NCI-H1694 (cell line): Measurements from ENCODE around the gene TPM1.

ENCODE experiments used
- DNase-seq: peaks from one replicate; lab custom pipeline; 2025; lab: John Stamatoyannopoulos, UW

Gene TPM1

DNA sequence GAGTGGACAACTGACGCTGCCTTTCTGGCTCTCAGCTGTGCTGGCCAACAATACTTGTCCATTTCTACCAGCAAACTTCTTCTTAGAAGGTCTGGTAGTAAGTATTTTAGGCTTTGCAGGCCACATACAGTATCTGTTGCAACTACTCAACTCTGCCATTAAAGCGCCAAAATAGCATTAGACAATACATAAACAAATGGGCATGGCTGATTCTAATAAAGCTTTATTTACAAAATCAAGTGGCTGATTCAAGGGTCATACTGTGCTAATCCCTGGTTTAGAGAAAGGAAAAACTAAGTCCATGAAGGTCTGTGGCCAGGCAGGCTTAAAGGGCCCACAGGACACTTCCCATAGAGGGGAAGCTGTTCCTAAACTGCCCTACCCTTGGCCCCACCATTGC lies 26.3 kb upstream of the TPM1 start:
- DNase-seq, result no peak

DNA sequence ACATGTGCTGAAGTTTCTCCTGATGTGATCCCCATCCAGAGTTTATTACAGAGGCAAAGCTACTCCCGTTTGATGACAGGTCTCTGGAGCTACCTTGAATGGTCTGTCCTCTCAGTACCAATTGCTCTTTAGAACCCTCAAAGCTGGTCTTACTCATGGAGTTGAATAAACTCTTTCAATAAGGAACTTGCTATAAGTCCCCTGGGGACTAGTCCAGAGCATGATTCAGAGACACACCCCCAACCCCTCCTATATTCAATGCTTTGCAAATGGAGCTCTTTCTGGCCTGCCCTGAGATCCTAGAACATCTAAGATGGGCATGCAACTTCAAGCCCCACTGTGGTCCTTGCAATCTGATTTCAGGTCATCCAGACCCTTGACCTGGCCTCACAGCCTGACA lies 23.9 kb upstream of the TPM1 start:
- no peak for DNase-seq

DNA sequence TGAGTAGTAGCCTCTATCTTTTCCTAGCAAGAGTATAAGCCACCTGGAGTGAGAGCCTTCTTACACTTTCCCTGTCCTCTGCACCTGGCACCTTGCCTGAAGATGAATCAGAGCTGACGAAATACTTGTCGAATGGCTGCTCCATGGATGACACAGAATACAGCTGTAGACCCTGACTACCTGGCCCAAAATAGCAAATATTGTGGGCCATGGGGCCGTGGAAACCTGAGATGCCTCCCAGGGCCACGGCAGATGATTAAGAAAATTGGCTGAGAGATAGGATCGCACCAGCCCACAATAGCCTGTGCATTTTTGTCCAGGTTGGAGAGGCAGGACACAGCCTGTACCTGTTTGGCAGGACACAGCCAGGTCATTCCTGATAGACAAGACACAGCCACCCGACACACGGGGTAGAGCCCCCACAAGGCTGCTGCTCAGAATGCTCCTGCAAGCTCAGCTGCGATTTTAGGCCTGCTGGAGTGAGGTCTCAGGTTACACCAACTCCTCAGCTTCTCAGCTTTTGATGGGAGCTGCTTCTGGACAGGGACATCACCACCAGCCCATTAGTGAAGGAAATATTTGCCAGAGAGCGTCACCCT lies 22.9 kb upstream of the TPM1 start:
- DNase-seq, result no peak

DNA sequence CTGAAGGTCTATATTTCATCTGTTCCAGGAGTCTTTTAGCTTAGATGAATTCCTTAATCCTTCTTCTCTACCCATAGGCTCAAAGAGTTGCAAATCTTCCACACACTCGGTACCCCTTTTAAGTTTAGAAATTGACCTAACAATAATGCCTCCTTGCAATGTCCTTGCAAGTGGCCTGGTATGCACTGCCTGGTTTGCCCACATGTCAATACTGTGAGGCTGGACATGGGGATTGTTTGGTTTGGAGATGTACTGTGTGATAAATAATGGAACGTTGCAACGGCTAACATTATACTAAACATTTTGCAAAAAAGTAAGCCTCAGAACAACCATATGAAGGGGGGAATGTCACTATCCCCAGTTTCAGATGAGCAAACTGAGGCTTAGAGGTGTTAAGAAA lies 22.4 kb upstream of the TPM1 start:
- DNase-seq, result no peak

DNA sequence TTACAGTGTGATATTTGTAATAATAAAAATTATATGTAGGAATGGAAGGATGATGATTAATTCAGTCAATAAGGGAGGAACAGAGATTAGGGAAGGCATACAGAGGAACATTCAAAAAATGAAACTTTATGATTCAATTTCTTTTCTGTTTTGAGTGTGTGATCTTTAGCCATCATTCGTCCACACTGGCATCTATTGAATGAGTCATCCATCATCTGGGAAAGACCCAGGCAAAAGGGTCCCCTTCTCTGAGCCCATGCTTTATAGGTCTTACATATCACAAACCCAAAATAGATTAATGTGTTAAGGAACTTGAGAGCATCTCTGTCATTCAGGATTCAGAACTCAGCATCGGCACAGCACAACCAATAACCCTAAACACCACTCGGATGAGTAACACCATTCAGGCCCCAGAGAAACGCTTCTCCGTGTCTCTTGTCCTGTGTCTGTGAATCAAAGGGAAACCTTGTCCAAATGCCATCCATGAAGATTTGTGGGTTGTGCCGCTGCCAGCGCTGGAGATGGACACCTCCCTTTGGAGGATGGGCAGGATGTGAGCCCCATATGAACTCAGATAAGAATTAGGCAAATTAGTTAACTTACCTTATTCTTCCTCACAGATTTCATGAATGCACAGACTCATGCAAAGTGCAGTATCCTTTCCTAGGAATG lies 21.7 kb upstream of the TPM1 start:
- DNase-seq, result no peak

DNA sequence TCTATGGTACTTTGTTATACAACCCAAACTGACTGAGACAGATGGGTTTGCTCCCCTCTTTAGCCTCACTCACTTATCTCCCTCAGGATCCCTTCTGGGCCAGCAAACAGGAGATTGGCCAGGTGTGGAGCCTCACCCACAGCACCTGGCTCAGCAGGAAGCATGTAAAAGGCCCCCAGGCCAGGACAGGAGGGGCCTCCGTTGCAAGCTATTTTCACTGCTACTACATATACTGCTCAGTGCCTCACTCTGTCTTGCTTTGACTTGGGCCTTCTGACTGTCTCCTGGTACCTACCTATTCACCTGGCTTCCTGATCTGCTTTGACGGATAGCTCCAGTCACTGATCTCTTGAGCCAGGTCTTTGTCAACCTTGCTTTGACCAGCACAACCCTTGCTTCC lies 20.4 kb upstream of the TPM1 start:
- no peak for DNase-seq

DNA sequence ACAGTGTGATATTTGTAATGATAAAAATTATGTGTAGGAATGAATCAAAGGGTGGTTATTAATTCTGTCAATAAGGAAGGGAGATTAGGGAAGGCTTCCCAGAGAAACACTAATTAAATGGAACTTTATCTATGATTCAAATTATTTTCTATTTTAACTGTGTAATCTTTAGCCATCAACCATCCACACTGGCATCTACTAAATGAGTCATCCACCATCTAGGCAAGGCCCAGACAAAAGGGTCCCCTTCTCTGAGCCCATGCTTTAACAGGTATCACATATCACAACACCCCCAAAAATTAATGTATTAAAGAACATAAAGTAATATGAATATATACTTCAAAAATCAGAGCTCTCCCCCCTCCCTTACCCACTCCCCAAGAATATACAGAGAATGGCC lies 19.9 kb upstream of the TPM1 start:
- no peak for DNase-seq

DNA sequence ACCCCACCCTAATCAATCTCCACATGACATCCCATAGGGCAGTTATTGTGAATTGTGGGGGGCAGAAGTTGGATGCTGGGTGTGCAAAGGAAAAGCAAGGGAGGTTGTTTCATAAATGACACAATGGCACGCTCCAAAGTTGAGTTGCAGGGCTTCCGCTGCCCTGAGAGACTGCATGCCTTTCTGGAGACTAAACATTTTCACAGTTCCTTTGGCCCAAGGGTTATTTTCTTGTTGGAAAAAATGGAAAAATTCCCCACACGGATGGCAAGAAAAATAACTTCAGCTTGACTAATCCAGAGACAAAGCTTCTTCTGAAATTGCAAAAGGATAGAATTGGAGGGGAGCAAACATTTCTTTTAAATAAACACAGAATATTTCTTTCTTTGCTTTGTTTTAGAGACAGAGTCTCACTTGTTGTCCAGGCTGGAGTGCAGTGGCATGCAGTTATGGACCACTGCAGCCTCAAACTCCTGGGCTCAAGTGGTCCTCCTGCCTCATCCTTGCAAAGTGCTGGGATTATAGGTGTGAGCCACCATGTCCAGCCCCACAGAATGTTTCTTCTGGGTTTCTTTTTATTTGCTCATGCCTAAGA lies 19.1 kb upstream of the TPM1 start:
- DNase-seq, result no peak

DNA sequence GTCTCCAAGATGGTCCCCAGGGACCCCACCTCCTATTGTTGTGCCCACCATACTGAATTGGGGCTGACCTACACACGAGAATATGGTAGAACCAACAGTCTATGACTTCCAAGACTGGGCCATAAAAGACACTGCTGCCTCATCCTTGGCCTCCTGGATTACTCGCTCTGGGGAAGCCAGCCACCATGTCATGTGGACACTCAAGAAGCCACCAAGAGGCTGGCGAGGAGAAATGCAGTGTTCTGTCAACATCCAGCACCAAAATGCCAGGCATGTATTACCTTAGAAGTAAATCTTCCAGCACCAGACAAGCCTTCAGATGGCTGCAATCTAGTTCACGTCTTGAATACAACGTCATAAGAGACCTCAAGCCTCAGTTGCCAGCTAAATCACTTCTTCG lies 17.1 kb upstream of the TPM1 start:
- no peak for DNase-seq

DNA sequence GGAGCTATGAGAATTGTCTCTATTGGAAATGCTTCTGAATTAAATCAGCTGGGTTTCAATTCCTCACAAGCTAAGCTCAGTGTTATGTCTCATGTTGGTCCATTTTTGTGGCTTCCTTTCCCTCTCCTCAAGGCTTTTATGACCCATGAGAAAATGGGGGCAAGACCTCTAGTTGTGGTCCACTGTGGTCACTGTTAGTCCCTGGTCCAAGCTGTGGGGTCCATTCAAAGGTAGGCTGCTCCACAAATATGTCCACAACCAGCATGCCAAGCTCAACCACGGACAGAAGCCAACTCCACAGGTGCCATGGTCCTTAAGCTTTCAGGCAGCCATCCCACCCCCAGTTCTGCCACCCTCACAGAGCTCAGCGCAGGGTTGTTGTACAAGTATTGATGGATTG lies 14.9 kb upstream of the TPM1 start:
- no peak for DNase-seq

DNA sequence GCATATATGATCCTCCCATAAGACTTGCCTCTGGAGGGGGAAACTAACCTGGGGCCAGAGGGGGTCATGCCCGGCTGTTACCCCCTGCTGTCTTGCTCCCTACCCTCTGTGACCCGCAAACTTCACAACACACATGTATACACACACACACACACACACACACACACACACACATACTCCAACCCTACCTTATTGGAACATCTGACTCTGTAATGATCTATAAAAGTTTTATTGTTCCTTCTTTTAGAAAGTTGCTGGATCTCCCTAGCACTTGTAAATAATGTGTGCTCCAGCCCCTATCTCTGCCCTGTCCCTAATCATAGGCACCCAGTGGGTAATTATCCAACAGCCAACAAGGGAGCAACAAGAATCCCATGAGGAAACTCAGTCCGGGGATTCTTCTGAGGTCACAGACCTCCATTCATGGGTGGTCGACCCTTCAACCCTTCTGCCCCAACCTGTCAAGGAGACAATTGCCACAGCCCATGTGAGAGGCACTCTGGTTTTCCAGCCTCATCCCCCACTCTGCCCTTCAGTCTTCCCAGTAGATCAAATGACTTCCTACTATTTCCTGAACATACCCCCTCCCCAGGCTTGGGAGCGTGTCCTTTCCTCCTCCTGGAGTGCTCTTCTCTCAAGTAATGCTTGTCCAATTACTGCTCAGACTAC lies 14.0 kb upstream of the TPM1 start:
- DNase-seq, result no peak

DNA sequence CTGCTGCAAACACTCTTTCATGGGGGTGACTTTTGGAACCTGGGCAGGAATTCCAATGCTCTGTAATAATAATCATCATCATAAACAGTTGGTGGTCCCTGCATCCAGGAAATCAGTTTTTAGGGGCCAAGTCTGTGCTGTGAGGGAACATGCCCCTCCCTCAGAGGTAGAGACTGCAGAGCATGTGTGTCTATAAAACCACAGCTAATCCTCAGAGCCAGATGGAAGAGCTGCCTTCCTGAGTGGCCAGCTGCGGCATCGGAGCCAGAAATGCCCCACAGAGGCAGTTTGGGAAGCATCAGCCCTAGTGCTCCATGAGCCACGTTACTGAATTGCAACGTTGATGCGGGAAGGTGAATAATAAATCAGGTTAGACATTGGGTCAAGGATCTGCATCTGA lies 12.9 kb upstream of the TPM1 start:
- no peak for DNase-seq

DNA sequence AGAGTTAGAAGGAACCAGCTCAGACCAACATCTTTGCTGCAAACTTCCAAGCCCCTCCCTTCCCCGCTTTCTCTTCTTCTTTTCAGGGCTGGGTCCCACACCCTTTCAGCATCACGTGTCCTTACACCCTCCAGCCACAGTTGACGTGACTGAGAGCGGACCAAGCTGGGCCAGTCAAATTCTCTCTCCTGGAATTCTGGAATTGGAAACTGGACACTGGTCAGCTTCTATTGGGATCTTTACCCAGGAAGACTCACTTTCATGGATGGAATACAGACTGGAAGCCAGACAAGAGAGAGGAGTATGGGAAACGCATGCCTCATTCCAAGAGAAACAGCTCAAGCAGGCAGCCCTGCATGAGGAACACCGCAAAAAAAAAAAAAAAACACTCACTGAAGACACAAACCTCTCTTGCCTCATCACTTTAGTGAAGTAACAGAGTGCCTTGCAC lies 12.4 kb upstream of the TPM1 start:
- DNase-seq, result no peak

DNA sequence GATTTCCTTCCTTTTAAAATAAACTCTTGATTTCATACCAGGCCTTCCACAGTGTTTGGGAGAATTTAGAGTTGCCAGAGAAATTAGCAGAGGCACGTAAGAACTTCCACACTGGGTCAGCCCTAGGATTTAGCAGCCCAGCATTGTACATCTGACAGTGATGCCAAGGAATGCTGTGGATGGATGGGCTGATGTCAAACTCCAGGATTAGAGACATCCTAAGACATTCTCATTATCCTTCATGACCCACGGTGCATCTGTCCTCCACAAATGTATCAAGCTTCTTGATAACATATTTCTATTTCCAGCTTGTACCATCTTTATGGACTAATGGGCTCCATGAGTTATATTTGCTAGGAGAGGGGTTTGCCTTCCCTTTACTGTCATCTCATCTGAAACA lies 8.0 kb upstream of the TPM1 start:
- DNase-seq, result no peak

DNA sequence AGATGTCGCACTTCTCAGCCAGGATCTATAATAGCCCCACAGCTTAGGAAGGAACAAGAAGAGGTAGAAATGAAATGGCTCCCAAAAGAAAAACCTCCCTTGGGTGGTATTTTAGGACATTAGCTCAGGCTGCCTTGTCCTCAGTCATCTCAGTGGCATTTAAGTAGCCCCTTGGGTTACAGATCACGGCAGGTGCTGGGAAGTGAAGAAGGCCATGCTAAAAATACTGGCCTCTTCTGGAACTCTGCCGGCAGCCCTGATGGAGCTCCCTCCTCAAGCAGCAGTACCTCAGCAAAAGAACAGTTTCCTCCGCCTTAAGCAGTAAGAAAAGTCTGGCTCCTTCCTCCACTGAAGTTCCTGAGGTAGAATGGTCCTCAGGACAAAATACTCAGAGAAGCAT lies 7.3 kb upstream of the TPM1 start:
- DNase-seq, result no peak

DNA sequence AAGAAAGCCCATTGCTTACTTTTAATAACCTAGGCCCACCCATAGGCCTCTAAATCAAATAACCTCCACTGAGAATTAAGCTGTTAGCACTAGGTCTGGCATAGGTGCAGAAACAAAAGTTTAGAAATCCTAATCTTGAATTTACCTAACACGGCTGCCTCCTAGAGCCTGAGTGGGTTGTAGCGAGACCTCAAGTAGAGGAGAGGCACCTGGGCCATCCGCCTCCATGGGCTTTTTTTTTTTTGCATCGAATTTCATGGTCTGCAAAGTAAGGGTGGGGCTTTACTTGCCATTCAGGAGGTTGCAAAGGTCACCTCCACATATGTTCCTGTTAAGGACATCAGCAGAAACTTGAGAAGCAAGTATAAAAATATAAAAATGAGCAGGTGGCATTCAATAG lies 6.6 kb upstream of the TPM1 start:
- no peak for DNase-seq

DNA sequence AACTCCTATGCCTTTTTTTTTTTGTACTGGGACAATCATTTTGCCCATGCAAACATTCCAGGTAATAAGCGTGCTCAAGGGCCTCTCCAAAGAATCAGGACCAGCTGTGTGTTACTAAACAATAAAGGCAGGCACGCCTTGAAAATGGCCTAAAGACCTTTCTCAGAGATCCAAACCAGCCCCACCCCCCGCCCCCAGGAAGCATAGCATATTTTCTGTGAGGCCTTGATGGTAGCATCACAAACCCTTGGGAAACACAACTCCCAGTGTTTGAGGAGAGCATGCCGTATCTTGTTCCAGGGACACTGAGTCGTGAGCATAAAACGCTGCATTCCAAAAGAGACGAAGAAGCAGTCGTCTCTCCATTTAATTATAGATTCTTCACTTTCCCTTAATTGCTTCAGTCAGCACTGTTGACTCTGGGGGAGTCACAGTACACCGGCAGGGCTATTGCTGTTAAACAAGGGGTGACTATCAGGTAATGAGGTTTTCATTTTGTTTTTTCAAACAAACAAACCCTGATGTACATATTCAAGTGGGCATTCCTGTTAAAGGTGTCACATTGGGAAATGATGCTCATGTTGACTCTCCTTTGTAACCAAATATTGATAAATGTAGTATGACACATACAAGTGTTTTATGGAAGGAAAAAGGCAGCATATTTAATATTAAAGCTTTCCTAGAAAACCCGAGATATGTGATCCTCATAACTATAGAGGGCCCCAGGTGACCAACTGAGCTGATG lies 4.4 kb upstream of the TPM1 start:
- no peak for DNase-seq

DNA sequence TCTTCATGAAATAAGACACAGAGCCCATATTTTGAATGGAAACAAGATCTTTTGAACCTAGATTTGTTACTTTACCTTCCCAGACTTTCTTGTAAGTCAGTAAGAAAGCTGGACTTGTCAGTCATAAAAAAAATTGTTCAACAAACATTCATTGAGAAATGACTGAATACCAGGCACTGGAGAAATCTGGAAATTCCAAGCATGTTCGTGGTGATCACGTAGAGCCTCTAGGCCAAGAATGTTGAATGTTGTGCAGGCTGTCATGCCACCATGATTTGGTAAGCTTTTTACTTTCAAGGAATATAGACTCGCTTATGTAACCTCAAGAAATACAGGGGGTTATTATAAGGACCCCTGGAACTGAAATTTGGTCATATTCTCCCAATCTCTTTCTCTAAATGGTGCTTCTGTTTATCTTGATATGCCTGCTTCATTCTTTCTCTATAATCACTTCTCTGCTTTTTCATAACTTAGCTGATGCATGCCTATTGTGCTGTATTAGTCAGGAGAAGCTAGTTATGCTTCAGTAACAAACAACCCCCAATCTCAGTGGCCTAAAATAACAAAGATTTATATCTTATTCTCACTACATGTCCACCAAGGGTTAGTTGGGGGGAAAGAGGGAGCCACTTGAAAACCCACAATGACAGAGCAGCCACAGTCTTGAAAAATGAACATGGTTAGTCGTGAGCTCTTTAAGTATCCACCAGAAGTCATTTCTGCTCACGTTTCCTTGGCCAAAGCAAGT lies 3.4 kb upstream of the TPM1 start:
- DNase-seq, result no peak

DNA sequence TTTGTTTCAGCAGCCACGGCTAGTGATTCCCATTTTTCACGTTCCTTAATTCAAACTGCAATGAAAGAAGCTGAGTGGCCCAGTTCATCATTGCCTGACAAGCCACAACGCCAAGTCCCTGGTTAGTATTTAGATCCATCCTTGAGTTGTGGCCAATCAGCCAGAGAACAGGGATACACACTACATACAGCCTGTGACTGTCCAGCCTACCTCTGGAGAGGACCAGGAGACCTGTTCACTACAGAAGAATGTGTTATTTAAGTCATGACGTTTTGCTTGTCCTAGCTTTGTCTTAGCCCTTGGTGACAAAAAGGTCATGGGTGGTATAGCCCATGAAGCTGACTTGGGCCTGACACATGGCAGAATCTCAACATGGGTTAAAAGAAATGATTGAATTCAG lies 2.7 kb upstream of the TPM1 start:
- DNase-seq, result no peak

DNA sequence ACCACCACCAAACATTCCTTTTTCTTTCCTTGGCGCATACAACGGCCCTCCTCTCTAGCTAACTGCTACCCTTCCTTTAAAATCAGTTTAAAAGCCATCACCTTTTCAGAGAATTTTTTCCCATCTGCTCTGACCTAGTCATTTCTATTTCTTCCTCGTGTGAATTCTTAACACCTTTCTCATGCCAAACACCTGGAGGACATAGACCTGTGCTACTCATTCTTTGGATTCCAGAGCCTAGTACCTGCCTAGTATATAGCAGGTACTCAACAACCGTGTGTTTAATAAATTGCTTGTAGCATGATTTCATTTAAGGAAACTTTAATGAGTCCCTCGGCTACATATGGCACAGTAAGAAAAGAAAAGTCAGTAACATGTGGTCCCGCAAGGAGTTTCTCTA lies 2.0 kb upstream of the TPM1 start:
- no peak for DNase-seq

DNA sequence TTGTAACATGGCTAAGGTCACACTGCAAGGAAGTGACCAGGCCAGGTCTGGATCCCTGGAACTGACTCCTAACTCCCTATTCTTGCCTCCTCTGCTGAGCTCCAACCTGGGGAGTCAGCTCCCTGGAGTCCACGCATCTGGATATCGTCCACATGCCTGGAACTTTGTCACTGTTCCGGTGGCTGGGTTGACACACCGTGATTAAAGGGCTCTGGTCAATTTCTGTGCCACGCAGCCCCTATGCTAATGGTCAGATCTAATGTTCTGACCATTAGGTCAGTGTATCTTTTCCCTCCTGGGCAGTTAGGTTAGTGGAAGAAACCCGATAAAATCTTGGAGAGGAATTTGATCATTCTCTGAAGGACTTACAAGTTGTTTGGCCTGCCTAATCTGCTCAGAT lies 1.6 kb upstream of the TPM1 start:
- no peak for DNase-seq

DNA sequence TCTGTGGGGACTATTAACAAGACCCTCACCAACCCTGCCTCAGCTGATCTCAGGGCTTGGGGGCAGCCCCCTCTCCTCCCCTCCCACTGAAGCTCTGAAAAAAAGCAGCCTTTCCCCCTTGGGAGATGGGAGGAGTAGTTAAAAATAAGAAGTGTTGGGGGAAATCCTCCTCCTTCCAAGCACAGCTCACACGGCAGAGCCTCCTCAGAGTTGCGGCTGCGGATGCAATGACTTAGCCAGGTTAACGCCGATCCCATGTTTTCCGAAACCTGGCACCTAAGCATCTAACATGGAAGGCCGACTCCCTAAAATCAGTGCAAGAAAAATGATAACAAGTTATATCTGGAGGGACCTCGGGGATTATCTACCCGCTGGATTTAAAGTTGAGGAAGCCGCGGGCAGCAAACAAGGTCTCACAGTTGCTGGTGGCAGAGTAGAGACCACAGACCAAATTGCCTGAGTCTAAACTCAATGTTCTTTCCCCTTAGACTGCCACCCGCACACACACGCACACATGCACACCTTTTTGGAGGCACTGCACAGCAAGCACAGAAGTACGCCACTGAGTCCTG lies 1.1 kb upstream of the TPM1 start:
- DNase-seq, result no peak
